Natural killer cell (primary cell): ENCODE data around the gene ARL13B. TPM values are rescaled to one million over a fixed set of nuclear protein-coding genes. Genes with fewer than 3 reads are reported as not detected.

Experiments used
- ATAC-seq, 3 donors: fragments of 150-1000 bp in 2 of 3; fragments of 200-7000 bp in 1 of 3; cut with Tn5 transposase; 1 replicate in 1 of 3; 2 replicates in 2 of 3; pipeline ENCODE4 v1.10.0; 2021; ENCODE audit warnings: mild to moderate bottlenecking in 2 of 3, moderate library complexity in 2 of 3
- DNase-seq, 2 donors: peaks; one replicate each; pipeline versions ENCODE4 v3.0.0 to v3.0.0-alpha.2; 2013 to 2021; ENCODE audit warnings: mixed read lengths in 1 of 2
- H3K27ac ChIP-seq: one replicate; pipeline ENCODE4 v1.5.1; 2013; ENCODE audit warnings: mild to moderate bottlenecking, low read length
- H3K27me3 ChIP-seq: one replicate; pipeline ENCODE4 v1.6.1; 2013; ENCODE audit warnings: low read length; ENCODE audit not compliant: control insufficient read depth, insufficient read depth
- H3K36me3 ChIP-seq: one replicate; pipeline ENCODE4 v1.6.1; 2013; ENCODE audit warnings: low read length; ENCODE audit not compliant: control insufficient read depth, insufficient read depth
- H3K4me1 ChIP-seq: one replicate; pipeline ENCODE4 v1.6.1; 2013; ENCODE audit warnings: low read length; ENCODE audit not compliant: control insufficient read depth, insufficient read depth
- H3K4me3 ChIP-seq: one replicate; pipeline ENCODE4 v1.5.1; 2013; ENCODE audit warnings: low read length
- H3K9me3 ChIP-seq: one replicate; pipeline ENCODE4 v1.6.1; 2013; ENCODE audit warnings: low read length; ENCODE audit not compliant: control insufficient read depth, insufficient read depth
- H3K27ac Mint-ChIP-seq, 2 donors: one replicate each; pipeline ENCODE4 v1.8.0; 2022; ENCODE audit warnings: mild to moderate bottlenecking in 2 of 2, mixed read lengths in 2 of 2, moderate library complexity in 1 of 2
- H3K27me3 Mint-ChIP-seq, 2 donors: one replicate each; pipeline ENCODE4 v1.8.0; 2022; ENCODE audit warnings: low read depth in 2 of 2, mixed read lengths in 2 of 2
- H3K36me3 Mint-ChIP-seq: one replicate; pipeline ENCODE4 v1.8.0; 2022; ENCODE audit warnings: mixed read lengths
- H3K4me1 Mint-ChIP-seq, 2 donors: one replicate each; pipeline ENCODE4 v1.8.0; 2022; ENCODE audit warnings: mixed read lengths in 2 of 2
- H3K4me3 Mint-ChIP-seq: one replicate; pipeline ENCODE4 v1.8.0; 2022; ENCODE audit warnings: mild to moderate bottlenecking, moderate library complexity, mixed read lengths
- H3K9me3 Mint-ChIP-seq, 2 donors: one replicate each; pipeline ENCODE4 v1.8.0; 2022; ENCODE audit warnings: mixed read lengths in 2 of 2
- WGBS: methylation state at CpG from one replicate; pipeline ENCODE4 v1.1.7; 2013; ENCODE audit warnings: missing lambda C conversion rate; ENCODE audit not compliant: insufficient coverage; 5-methylcytosine and 5-hydroxymethylcytosine counted together
- intact Hi-C: fragments of 100-400 bp; cut with micrococcal nuclease; formaldehyde crosslinking; loops from one replicate; pipeline ENCODE4 v1.14.2; 2022
- total RNA-seq, 4 donors: library from RNA; stranded (reverse); fragments of 120-200 nt in 1 of 4; gene quantifications; one replicate each; pipeline versions ENCODE4 v1.2.3 to v1.2.4, GENCODE V29; 2013 to 2022
- TF ChIP-seq, protein P1 (sequence below): fragments of 200-600 bp; IDR thresholded peaks from one replicate; pipeline ENCODE4 v1.8.0; 2022; ENCODE audit warnings: antibody characterized with exemption

The ARL13B gene
- total RNA-seq, 3 donors from 2014 or later (not counting 1 experiment from before 2014, with no cell fraction given), result 8.3 to 14.3 (median 10.5) TPM

DNA sequence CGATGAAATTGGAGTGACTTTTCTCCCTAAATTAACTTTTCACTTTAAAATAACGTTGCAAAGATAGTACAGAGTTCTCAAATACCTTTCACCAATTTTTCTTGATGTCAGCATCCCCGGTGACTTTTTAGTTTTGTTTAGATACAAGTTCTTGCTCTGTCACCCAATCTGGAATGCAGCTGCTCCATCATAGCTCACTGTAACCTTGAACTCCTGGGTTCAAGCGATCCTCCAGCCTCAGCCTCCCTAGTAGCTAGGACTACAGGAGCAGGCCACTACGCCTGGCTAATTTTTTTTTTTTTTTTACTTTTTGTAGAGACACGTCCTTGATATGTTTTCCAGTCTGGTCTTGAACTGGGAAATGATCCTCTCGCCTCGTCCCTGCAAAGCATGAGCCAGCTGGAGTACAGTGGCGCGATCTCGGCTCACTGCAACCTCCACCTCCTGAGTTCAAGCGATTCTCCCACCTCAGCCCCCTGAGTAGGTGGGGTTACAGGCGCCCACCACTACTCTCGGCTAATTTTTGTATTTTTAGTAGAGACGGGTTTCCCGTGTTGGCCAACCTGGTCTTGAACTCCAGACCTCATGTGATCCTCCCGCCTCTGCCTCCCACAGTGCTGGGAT lies 83.7 kb downstream of the ARL13B start:
- peak overlapping the region; percentile 89 for H3K4me3 ChIP-seq
- H3K4me1 ChIP-seq, result peaks cover 7% of the 10 kb centered on the region
- Mint-ChIP-seq H3K36me3 (peaks cover 9% of the 10 kb centered on the region), H3K4me3 (peak overlapping the region; percentile 98), H3K4me1 (peaks cover 45 to 47% of the 10 kb centered on the region in 2 donors), H3K9me3 (no peaks in the 10 kb centered on the region), H3K27me3 (no peaks in the 10 kb centered on the region), H3K27ac (peak overlapping the region; percentile 99)
- no peak for DNase-seq
- ATAC-seq, result no peak
- 51% methylated on average over 14 of the region's 17 CpGs for WGBS
- peaks cover 17% of the 10 kb centered on the region for H3K36me3 ChIP-seq
- H3K27me3 ChIP-seq, result no peaks in the 10 kb centered on the region
- intact Hi-C loops, result loop anchor here (1.0 kb wide), 1 partner anchor 83 kb away; the partner anchor contains the start of gene ARL13B
- H3K9me3 ChIP-seq, result no peaks in the 10 kb centered on the region
- TF ChIP-seq, protein P1, sequence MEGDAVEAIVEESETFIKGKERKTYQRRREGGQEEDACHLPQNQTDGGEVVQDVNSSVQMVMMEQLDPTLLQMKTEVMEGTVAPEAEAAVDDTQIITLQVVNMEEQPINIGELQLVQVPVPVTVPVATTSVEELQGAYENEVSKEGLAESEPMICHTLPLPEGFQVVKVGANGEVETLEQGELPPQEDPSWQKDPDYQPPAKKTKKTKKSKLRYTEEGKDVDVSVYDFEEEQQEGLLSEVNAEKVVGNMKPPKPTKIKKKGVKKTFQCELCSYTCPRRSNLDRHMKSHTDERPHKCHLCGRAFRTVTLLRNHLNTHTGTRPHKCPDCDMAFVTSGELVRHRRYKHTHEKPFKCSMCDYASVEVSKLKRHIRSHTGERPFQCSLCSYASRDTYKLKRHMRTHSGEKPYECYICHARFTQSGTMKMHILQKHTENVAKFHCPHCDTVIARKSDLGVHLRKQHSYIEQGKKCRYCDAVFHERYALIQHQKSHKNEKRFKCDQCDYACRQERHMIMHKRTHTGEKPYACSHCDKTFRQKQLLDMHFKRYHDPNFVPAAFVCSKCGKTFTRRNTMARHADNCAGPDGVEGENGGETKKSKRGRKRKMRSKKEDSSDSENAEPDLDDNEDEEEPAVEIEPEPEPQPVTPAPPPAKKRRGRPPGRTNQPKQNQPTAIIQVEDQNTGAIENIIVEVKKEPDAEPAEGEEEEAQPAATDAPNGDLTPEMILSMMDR, result no peak
- peak overlapping the region; percentile 98 for H3K27ac ChIP-seq

DNA sequence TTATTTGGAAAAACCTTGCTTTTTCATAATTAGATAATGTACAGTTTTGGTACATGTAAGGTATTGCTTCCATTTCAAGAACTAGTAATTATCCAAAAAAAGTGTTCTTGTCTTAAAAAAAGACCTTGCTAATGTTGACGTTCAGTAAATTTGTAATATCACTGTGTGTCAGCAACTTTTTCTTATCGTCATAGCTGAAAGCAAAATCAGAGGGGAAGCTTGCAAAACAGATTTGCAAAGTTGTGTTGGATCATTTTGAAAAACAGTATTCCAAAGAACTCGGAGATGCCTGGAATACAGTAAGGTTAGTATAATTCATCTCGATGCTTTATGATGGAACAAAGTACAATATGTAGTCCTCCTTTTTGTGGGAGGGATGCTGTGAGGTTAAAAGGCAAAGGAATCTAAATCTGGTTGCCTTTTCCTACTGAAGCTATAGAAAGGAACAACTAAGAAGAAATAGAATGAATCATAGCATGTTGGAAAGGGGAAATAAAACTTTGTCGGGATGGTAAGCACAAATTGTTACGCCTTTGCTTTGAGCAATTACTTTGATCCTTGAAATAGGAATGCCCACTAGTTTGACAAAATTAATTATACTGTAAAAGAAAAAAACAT lies 84.4 kb downstream of the ARL13B start:
- peak overlapping the region; percentile 98 for H3K4me3 Mint-ChIP-seq
- peaks cover 9% of the 10 kb centered on the region for H3K36me3 Mint-ChIP-seq
- H3K4me1 Mint-ChIP-seq, result peaks cover 51 to 53% of the 10 kb centered on the region in 2 donors
- ATAC-seq, result no peak
- no peaks in the 10 kb centered on the region for H3K27me3 Mint-ChIP-seq
- Histone ChIP-seq H3K36me3 (peaks cover 17% of the 10 kb centered on the region), H3K4me1 (peaks cover 7% of the 10 kb centered on the region), H3K9me3 (no peaks in the 10 kb centered on the region), H3K27me3 (no peaks in the 10 kb centered on the region), H3K27ac (no peak overlapping the region), H3K4me3 (no peak overlapping the region)
- no peaks in the 10 kb centered on the region for H3K9me3 Mint-ChIP-seq
- TF ChIP-seq, protein P1, result no peak
- 74% methylated on average over 6 of the region's 6 CpGs for WGBS
- no peak for DNase-seq
- H3K27ac Mint-ChIP-seq, result peak overlapping the region; percentile 99
- intact Hi-C loops, result no loop called here

DNA sequence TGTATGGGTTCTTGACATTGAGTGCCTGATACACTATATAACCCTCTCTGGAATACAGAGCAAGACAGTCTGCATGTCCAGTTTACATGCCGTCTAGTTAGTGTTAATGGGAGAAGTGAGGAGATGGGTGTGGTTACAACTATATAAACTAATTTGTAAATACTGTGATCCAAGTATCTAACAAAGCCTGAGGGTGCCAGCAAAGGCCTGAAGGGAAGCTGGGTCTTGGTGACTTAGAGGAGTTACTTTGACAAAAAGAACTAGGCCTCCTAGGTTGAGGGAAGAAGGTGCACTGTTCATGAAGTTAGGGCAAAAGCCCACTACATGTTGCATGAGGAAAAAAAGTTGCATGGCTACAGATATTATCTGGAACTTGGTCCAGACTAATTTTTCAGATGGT lies 85.2 kb downstream of the ARL13B start:
- DNase-seq, result no peak
- Mint-ChIP-seq H3K36me3 (peaks cover 9% of the 10 kb centered on the region), H3K9me3 (no peaks in the 10 kb centered on the region), H3K27ac (peak overlapping the region in 1 of 2 donors; percentile 9), H3K4me3 (peak overlapping the region; percentile 1), H3K4me1 (peaks cover 51 to 54% of the 10 kb centered on the region in 2 donors), H3K27me3 (no peaks in the 10 kb centered on the region)
- Histone ChIP-seq H3K27me3 (no peaks in the 10 kb centered on the region), H3K36me3 (peaks cover 17% of the 10 kb centered on the region), H3K4me1 (peaks cover 7% of the 10 kb centered on the region), H3K27ac (no peak overlapping the region), H3K4me3 (no peak overlapping the region), H3K9me3 (no peaks in the 10 kb centered on the region)
- WGBS, result no CpG with 5 or more reads among the region's 1 CpG
- intact Hi-C loops, result no loop called here
- ATAC-seq, result no peak
- TF ChIP-seq, protein P1, result no peak
